HepG2 (cell line): Measurements from ENCODE around the gene PDLIM5. TPM values are rescaled to one million over a fixed set of nuclear protein-coding genes. Genes with fewer than 3 reads are reported as not detected.

Experiments used
- ATAC-seq: fragments of 200-7000 bp; cut with Tn5 transposase; 3 replicates; pipeline ENCODE4 v1.9.1; 2020; ENCODE audit warnings: mild to moderate bottlenecking, moderate library complexity
- BruUV-seq: library from RNA; stranded (reverse); fragments of 400-500 nt; replicated peaks from 2 replicates; lab custom pipeline; 2021; lab: Mats Ljungman, UMichigan
- CTCF ChIA-PET: fragments of 300-600 bp; formaldehyde crosslinking; extraction: SDS; loops from one replicate; lab custom pipeline; 2021; ENCODE audit warnings: low total read pairs, inconsistent platforms, low intra/inter-chr PET ratio; lab: Yijun Ruan, JAX
- POLR2A ChIA-PET: fragments of 350-600 bp; sonication (Branson Sonifier 250); formaldehyde crosslinking; loops from one replicate; lab custom pipeline; 2020; ENCODE audit warnings: antibody characterized with exemption, inconsistent platforms; lab: Yijun Ruan, JAX
- DNase-seq: peaks from one replicate; pipeline ENCODE4 v3.0.0-alpha.2; 2015; ENCODE audit warnings: low spot score
- FAIRE-seq: peaks from 3 replicates; lab custom pipeline; 2011; peaks lifted over from hg19 to GRCh38; lab: Jason Lieb, UNC
- H2AFZ ChIP-seq: one replicate; pipeline ENCODE4 v1.6.1; 2011; ENCODE audit warnings: low read length, inconsistent platforms
- H3K27ac ChIP-seq: fragments of 300-600 bp; 3 replicates; pipeline ENCODE4 v1.8.0; 2011; ENCODE audit warnings: mixed run types, mild to moderate bottlenecking, mixed read lengths, low read length, inconsistent platforms; ENCODE audit not compliant: insufficient read depth; ENCODE audit errors: extremely low read length
- H3K27me3 ChIP-seq, 2 experiments: fragments of 200-600 bp in 1 of 2; 2 replicates in 1 of 2; 3 replicates in 1 of 2; pipeline versions ENCODE4 v1.6.0 to v1.8.0; 2011; ENCODE audit warnings: low read length in 2 of 2, mild to moderate bottlenecking in 2 of 2, moderate library complexity in 2 of 2, inconsistent platforms in 1 of 2; ENCODE audit not compliant: insufficient read depth in 2 of 2, control insufficient read depth in 1 of 2
- H3K36me3 ChIP-seq, 2 experiments: fragments of 200-600 bp in 1 of 2; replicated peaks in 1 of 2; 2 replicates in 1 of 2; 3 replicates in 1 of 2; pipeline versions ENCODE4 v1.5.1 to v1.8.0; 2011; ENCODE audit warnings: low read length in 2 of 2, inconsistent platforms in 1 of 2; ENCODE audit not compliant: insufficient read depth in 2 of 2, control insufficient read depth in 1 of 2
- H3K4me1 ChIP-seq: 2 replicates; pipeline ENCODE4 v1.5.1; 2012; ENCODE audit warnings: low read length, inconsistent platforms; ENCODE audit not compliant: insufficient read depth
- H3K4me2 ChIP-seq: 2 replicates; pipeline ENCODE4 v1.6.0; 2011; ENCODE audit warnings: low read depth, low read length, inconsistent platforms
- H3K4me3 ChIP-seq, 3 experiments: fragments of 200-600 bp in 1 of 3; sonication (generic), shearing (Covaris generic) in 1 of 3; replicated peaks in 1 of 3; 2 replicates each; pipeline ENCODE4 v1.5.1; 2011 to 2016; ENCODE audit warnings: low read length in 3 of 3, inconsistent platforms in 2 of 3, low read depth in 2 of 3, mild to moderate bottlenecking in 2 of 3, control low read depth in 1 of 3, mixed read lengths in 1 of 3; ENCODE audit not compliant: insufficient read depth in 1 of 3
- H3K79me2 ChIP-seq: one replicate; pipeline ENCODE4 v1.6.1; 2011; ENCODE audit warnings: low read length, inconsistent platforms; ENCODE audit not compliant: insufficient read depth
- H3K9ac ChIP-seq: 2 replicates; pipeline ENCODE4 v1.6.0; 2011; ENCODE audit warnings: mild to moderate bottlenecking, low read depth, low read length, inconsistent platforms; ENCODE audit not compliant: insufficient read depth
- H3K9me3 ChIP-seq: 2 replicates; pipeline ENCODE4 v1.5.1; 2012; ENCODE audit warnings: mild to moderate bottlenecking, low read length
- H4K20me1 ChIP-seq: 2 replicates; pipeline ENCODE4 v1.6.0; 2011; ENCODE audit warnings: inconsistent platforms, mild to moderate bottlenecking, low read length, moderate library complexity; ENCODE audit not compliant: insufficient read depth
- PRPF4 ChIP-seq: fragments of 200-400 bp; formaldehyde crosslinking; IDR thresholded peaks from 2 replicates; pipeline ENCODE4 v1.6.1; 2016; ENCODE audit warnings: low read length, low read depth; ENCODE audit not compliant: poor library complexity, severe bottlenecking
- SAP130 ChIP-seq: IDR thresholded peaks from 2 replicates; pipeline ENCODE4 v1.6.1; 2016; ENCODE audit warnings: low read depth
- SOX13 ChIP-seq, 3 experiments: fragments of 450-650 bp in 1 of 3; sonication (generic) in 1 of 3; formaldehyde crosslinking in 1 of 3; IDR thresholded peaks in 2 of 3; conservative IDR thresholded peaks in 1 of 3; 2 replicates each; pipeline versions ENCODE4 v1.5.0 to v1.6.1; 2016 to 2020; ENCODE audit warnings: antibody characterized with exemption in 1 of 3, mild to moderate bottlenecking in 1 of 3, missing compliant biosample characterization in 1 of 3, missing genetic modification reagents in 1 of 3, moderate library complexity in 1 of 3
- SOX5 ChIP-seq: IDR thresholded peaks from 2 replicates; pipeline ENCODE4 v1.6.1; 2016; ENCODE audit warnings: borderline replicate concordance
- SOX6 ChIP-seq, 2 experiments: fragments of 450-650 bp in 1 of 2; sonication (generic) in 1 of 2; formaldehyde crosslinking in 1 of 2; IDR thresholded peaks; 2 replicates each; pipeline versions ENCODE4 v1.4.0 to v1.6.1; 2017 to 2020; ENCODE audit warnings: antibody characterized with exemption in 1 of 2, mild to moderate bottlenecking in 1 of 2, missing genetic modification reagents in 1 of 2
- TBX3 ChIP-seq: fragments of 450-650 bp; IDR thresholded peaks from 2 replicates; pipeline ENCODE4 v1.6.1; 2017; ENCODE audit warnings: antibody characterized with exemption, mild to moderate bottlenecking, inconsistent platforms, borderline replicate concordance
- THAP8 ChIP-seq: sonication (generic); formaldehyde crosslinking; IDR thresholded peaks from 2 replicates; pipeline ENCODE4 v1.5.1; 2020; ENCODE audit warnings: missing genetic modification reagents, mild to moderate bottlenecking, borderline replicate concordance
- ZNF598 ChIP-seq: sonication (generic); formaldehyde crosslinking; IDR thresholded peaks from 2 replicates; pipeline ENCODE4 v1.5.1; 2020; ENCODE audit warnings: mild to moderate bottlenecking, missing genetic modification reagents, borderline replicate concordance
- WGBS: methylation state at CpG from one replicate; pipeline ENCODE4 v1.1.6; 2017; ENCODE audit warnings: low lambda C conversion rate; 5-methylcytosine and 5-hydroxymethylcytosine counted together
- in situ Hi-C: cut with HindIII; loops from 2 replicates; pipeline ENCODE4 v1.10.0; 2017; ENCODE audit warnings: low pct_unique_long_range_greater_than_20kb; ENCODE audit not compliant: extremely low pct_ligation_motif_present
- intact Hi-C: fragments of 100-400 bp; cut with micrococcal nuclease; formaldehyde crosslinking; loops from one replicate; pipeline ENCODE4 v1.10.0; 2022; ENCODE audit not compliant: unreplicated experiment
- polyA plus RNA-seq, 8 experiments: library from polyadenylated mRNA; depleted of rRNA in 3 of 8; stranded (reverse) in 7 of 8; unstranded in 1 of 8; fragments of >200 nt; fragmentation: Illumina TruSeq in 4 of 8; extraction: Trizol in 4 of 8; gene quantifications; 2 replicates each; pipeline versions ENCODE4 v1.2.1 to v1.2.3, GENCODE V29; 2011 to 2016; ENCODE audit warnings: low read depth in 4 of 8, missing spikeins in 1 of 8, mixed read lengths in 1 of 8; ENCODE audit not compliant: insufficient read depth in 1 of 8
- total RNA-seq, 5 experiments: library from RNA; depleted of rRNA; stranded (reverse); fragments of >200 nt; fragmentation: Illumina TruSeq; extraction: Trizol; gene quantifications; 2 replicates each; pipeline ENCODE4 v1.2.3, GENCODE V29; 2016; ENCODE audit warnings: low read depth in 1 of 5
- TF ChIP-seq, protein P1 (sequence below): IDR thresholded peaks from 2 replicates; pipeline ENCODE4 v1.4.0; 2020; ENCODE audit warnings: mild to moderate bottlenecking, missing genetic modification reagents
- TF ChIP-seq, protein P2 (sequence below): IDR thresholded peaks from 2 replicates; pipeline ENCODE4 v1.6.1; 2016; ENCODE audit warnings: low read depth

PDLIM5 gene
- total and polyA plus RNA-seq, 2 of the 13 experiments (the other 11 are each of a cell fraction or from before 2014, with no cell fraction given): 52.8 to 119 TPM

DNA sequence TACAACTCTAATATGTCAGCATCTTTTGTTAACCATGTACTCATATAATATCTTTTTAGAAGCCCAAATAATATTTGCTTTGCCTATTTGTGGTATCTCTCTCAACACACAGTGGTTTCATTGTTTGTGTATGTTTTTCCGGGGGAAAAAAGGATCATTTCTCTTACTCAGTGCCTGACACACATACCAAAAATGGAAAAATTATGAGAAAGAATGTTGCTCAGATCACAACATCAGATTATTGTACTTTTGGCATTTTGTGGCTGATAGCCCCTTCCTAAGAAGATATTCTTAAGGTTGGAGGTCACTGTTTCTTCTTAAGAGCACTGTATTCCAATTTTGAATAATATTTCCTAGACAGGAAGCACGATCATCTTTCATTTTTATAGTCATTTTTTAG is 93.6 kb downstream of the PDLIM5 start:
- in situ Hi-C loops (loop anchor here (10.0 kb wide), 1 partner anchor 90 kb away; the partner anchor contains the start of gene PDLIM5), intact Hi-C loops (no loop called here)
- ChIA-PET CTCF (no interaction called here), POLR2A (no interaction called here)
- FAIRE-seq (no peak), ATAC-seq (no peak; the same call in 2 of the 3 replicates), DNase-seq (peak; percentile 71)
- Histone ChIP-seq H3K27ac (peak overlapping the region; percentile 29), H3K4me1 (peaks cover 50% of the 10 kb centered on the region), H3K27me3 (no peaks in the 10 kb centered on the region), H4K20me1 (no peaks in the 10 kb centered on the region), H3K4me3 (no peak overlapping the region), H3K9me3 (no peaks in the 10 kb centered on the region), H2AFZ (no peak overlapping the region), H3K36me3 (no peaks in the 10 kb centered on the region; a peak in 3 of 5 replicates), H3K9ac (no peak overlapping the region), H3K4me2 (no peak overlapping the region), H3K79me2 (peaks cover 10% of the 10 kb centered on the region)
- WGBS: 55% methylated on average over 2 of the region's 2 CpGs
- TF ChIP-seq ZNF598 (CRISPR knock-in tag) (no peak), SOX13 (IDR thresholded peaks at IDR 0.05) (no peak), SOX13 (CRISPR knock-in tag; conservative IDR thresholded peaks at IDR 0.05 in 1 of 2, IDR thresholded peaks at IDR 0.05 in 1 of 2) (peak in 1 of 2 experiments; percentile 57; a peak in 2 of 4 replicates), SOX6 (IDR thresholded peaks at IDR 0.05) (no peak), SOX6 (CRISPR knock-in tag; IDR thresholded peaks at IDR 0.05) (peak; percentile 10; the same call in 1 of the 2 replicates), PRPF4 (no peak), THAP8 (CRISPR knock-in tag) (no peak), SAP130 (0 out of 2 replicates have a peak, but pooled peaks have one; percentile 12), TBX3 (no peak), SOX5 (peak; percentile 41; the same call in 1 of the 2 replicates)
- TF ChIP-seq, protein P1, sequence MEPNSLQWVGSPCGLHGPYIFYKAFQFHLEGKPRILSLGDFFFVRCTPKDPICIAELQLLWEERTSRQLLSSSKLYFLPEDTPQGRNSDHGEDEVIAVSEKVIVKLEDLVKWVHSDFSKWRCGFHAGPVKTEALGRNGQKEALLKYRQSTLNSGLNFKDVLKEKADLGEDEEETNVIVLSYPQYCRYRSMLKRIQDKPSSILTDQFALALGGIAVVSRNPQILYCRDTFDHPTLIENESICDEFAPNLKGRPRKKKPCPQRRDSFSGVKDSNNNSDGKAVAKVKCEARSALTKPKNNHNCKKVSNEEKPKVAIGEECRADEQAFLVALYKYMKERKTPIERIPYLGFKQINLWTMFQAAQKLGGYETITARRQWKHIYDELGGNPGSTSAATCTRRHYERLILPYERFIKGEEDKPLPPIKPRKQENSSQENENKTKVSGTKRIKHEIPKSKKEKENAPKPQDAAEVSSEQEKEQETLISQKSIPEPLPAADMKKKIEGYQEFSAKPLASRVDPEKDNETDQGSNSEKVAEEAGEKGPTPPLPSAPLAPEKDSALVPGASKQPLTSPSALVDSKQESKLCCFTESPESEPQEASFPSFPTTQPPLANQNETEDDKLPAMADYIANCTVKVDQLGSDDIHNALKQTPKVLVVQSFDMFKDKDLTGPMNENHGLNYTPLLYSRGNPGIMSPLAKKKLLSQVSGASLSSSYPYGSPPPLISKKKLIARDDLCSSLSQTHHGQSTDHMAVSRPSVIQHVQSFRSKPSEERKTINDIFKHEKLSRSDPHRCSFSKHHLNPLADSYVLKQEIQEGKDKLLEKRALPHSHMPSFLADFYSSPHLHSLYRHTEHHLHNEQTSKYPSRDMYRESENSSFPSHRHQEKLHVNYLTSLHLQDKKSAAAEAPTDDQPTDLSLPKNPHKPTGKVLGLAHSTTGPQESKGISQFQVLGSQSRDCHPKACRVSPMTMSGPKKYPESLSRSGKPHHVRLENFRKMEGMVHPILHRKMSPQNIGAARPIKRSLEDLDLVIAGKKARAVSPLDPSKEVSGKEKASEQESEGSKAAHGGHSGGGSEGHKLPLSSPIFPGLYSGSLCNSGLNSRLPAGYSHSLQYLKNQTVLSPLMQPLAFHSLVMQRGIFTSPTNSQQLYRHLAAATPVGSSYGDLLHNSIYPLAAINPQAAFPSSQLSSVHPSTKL (CRISPR knock-in tag): 0 out of 2 replicates have a peak, but pooled peaks have one; percentile 15
- TF ChIP-seq, protein P2, sequence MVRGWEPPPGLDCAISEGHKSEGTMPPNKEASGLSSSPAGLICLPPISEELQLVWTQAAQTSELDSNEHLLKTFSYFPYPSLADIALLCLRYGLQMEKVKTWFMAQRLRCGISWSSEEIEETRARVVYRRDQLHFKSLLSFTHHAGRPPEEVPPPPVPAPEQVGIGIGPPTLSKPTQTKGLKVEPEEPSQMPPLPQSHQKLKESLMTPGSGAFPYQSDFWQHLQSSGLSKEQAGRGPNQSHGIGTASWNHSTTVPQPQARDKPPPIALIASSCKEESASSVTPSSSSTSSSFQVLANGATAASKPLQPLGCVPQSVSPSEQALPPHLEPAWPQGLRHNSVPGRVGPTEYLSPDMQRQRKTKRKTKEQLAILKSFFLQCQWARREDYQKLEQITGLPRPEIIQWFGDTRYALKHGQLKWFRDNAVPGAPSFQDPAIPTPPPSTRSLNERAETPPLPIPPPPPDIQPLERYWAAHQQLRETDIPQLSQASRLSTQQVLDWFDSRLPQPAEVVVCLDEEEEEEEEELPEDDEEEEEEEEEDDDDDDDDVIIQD (CRISPR knock-in tag): 0 out of 2 replicates have a peak, but pooled peaks have one; percentile 13
- BruUV-seq: no TSS peak
